Astrocyte of the spinal cord (primary cell): ENCODE measurements around the gene ARHGEF28.

ENCODE experiments used
- DNase-seq: peaks from one replicate; pipeline ENCODE4 v3.0.0; 2011; ENCODE audit warnings: low read depth, low spot score
- H3K4me3 ChIP-seq: 2 replicates; pipeline ENCODE4 v1.5.1; 2011; ENCODE audit warnings: low read depth, mild to moderate bottlenecking, low read length, moderate library complexity
- CTCF ChIP-seq: IDR thresholded peaks from 2 replicates; pipeline ENCODE4 v1.5.1; 2012; ENCODE audit warnings: low read depth, mild to moderate bottlenecking, low read length, inconsistent platforms
- in situ Hi-C: cut with HindIII; loops from 2 replicates; pipeline ENCODE4 v1.10.0; 2017; ENCODE audit warnings: low sequenced_read_pairs

ARHGEF28 gene

GRCh38 chr5:73818357-73818756 lies 192.4 kb downstream of the ARHGEF28 start:
- in situ Hi-C loops, result no loop called here
- no peak overlapping the region for H3K4me3 ChIP-seq
- peak; percentile 71 for DNase-seq

GRCh38 chr5:73820326-73820725 lies 194.3 kb downstream of the ARHGEF28 start:
- DNase-seq, result no peak
- TF ChIP-seq CTCF, result no peak
- in situ Hi-C loops, result no loop called here
- H3K4me3 ChIP-seq, result no peak overlapping the region

More at GRCh38 chr5:73818357-73818756, 192.4 kb downstream of the ARHGEF28 start:
- TF ChIP-seq CTCF, result no peak

DNA sequence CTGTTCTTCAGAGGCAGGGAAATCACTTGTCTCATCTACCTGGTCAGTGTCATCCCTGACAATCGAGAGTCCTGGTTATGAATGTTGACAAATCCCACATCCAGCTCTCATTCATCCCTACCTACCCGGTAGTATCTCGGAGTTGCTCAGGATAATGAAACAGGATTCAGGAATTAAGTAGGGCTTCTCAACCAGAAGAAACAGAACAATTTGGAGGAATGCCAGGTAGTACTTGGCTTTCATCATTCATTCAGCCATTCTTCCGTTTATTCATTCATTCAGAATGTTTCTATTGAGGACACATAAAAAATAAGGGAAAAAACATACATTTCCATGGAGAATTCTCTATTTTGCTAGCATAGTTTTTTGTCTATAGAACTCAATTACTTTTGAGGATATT lies 195.0 kb downstream of the ARHGEF28 start:
- DNase-seq, result no peak
- H3K4me3 ChIP-seq, result no peak overlapping the region
- in situ Hi-C loops, result no loop called here
- no peak for TF ChIP-seq CTCF

DNA sequence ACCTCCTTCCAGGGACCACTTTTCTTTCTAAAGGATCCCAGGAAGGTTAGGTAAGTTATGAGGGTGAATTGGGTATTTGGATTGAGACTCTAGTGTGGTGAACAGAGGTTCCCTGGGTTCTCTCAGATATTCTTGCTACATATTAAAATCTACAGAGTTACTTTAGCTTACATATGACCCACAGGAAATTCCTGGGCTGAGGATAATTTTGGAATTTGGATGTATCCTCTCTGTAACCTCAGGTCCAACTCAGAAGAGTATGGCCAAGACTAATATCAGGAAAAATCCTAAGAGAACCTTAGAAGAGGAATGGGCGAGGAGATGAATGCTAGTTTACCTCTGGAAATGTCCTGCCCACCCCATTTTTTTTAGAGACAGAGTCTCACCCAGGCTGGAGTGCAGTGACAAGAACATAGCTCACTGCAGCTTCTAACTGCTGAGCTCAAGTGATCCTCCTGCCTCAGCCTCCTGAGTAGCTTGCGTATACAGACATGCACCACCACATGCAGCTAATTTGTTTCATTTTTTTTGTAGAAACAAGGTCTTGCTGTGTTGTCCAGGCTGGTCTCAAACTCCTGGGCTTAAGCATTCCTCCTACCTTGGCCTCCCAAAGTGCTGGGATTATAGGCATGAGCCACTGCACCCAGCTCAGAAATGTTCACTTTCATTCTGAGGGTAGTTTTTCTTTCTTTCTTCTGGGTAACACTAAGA lies 196.4 kb downstream of the ARHGEF28 start:
- no peak for DNase-seq
- in situ Hi-C loops, result no loop called here

GRCh38 chr5:73822989-73823339 lies 197.0 kb downstream of the ARHGEF28 start:
- no peak overlapping the region for H3K4me3 ChIP-seq
- in situ Hi-C loops, result no loop called here
- DNase-seq, result peak; percentile 59
- TF ChIP-seq CTCF, result no peak

More for the DNA sequence above, 196.4 kb downstream of the ARHGEF28 start:
- H3K4me3 ChIP-seq, result no peak overlapping the region
- no peak for TF ChIP-seq CTCF

DNA sequence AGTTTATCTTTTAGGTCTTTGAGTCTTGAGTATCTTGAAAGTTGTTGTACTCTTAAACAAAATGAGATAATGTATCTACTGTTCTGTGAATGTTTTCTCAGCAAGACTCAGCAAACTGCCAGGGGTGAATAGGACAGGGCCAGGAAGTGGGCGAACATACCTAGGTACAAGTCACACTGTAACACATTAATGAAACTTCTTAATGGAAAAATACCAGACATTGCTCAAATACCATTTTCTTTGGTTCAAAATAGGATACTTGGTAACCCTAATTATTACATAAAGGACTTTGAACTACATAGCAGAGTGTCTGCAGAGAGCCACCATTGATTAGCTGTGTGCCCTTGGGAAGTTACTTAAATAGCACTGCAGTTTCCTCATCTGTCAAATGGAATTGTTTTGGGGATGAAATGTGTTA lies 197.5 kb downstream of the ARHGEF28 start:
- no peak overlapping the region for H3K4me3 ChIP-seq
- no peak for TF ChIP-seq CTCF
- in situ Hi-C loops, result no loop called here
- DNase-seq, result peak; percentile 44
